Measurements from ENCODE around the gene ZNF155. TPM values are rescaled to one million over a fixed set of nuclear protein-coding genes. Genes with fewer than 3 reads are reported as not detected.

The ZNF155 gene
- total RNA-seq, 1 experiment from 2014 or later = 6.8 TPM

DNA sequence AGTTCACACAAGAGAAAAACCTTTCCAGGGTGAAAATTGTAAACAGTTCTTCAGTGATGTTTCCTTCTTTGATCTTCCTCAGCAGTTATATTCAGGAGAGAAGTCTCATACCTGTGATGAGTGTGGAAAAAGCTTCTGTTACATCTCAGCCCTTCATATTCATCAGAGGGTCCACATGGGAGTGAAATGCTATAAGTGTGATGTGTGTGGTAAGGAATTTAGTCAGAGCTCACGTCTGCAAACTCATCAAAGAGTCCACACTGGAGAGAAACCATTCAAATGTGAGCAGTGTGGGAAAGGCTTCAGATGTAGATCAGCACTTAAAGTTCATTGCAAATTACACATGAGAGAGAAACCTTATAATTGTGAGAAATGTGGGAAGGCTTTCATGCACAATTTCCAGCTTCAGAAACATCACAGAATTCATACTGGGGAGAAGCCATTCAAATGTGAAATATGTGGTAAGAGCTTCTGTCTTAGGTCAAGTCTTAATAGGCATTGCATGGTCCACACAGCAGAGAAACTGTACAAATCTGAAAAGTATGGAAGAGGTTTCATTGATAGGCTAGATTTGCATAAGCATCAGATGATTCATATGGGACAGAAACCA, 48.1 kb downstream of the ZNF155 start:
- CTCF ChIA-PET = interaction anchor here (0.6 kb wide), 1 partner anchor 512 kb away, joined by 3 read pairs; no protein-coding TSS in a partner anchor
- H3K4me3 Mint-ChIP-seq (ENCODE audit: low read depth, unreplicated experiment) = no peak overlapping the region
- H3K27me3 Mint-ChIP-seq (ENCODE audit: unreplicated experiment) = no peaks in the 10 kb centered on the region
- H3K36me3 Mint-ChIP-seq (ENCODE audit: insufficient read depth, unreplicated experiment) = peaks cover 10% of the 10 kb centered on the region
- H3K4me1 Mint-ChIP-seq (ENCODE audit: low read depth, unreplicated experiment) = no peaks in the 10 kb centered on the region
- peaks cover 28% of the 10 kb centered on the region for H3K9me3 Mint-ChIP-seq (ENCODE audit: low read depth, unreplicated experiment)
- BruUV-seq (replicated peaks) = no TSS peak
- no peak for TF ChIP-seq CTCF (IDR thresholded peaks at IDR 0.05; ENCODE audit: unreplicated experiment)
- intact Hi-C loops (cut with micrococcal nuclease; ENCODE audit: unreplicated experiment) = no loop called here
- DNase-seq = no peak
- H3K27ac Mint-ChIP-seq (ENCODE audit: unreplicated experiment) = no peak overlapping the region

GRCh38 chr19:44042147-44042546, 58.2 kb downstream of the ZNF155 start:
- H3K9me3 Mint-ChIP-seq (ENCODE audit: low read depth, unreplicated experiment) = peaks cover 12% of the 10 kb centered on the region
- no peaks in the 10 kb centered on the region for H3K27me3 Mint-ChIP-seq (ENCODE audit: unreplicated experiment)
- BruUV-seq (replicated peaks) = no TSS peak
- CTCF ChIA-PET = no interaction called here
- intact Hi-C loops (cut with micrococcal nuclease; ENCODE audit: unreplicated experiment) = no loop called here
- no peak for DNase-seq
- no peak overlapping the region for H3K4me3 Mint-ChIP-seq (ENCODE audit: low read depth, unreplicated experiment)
- H3K36me3 Mint-ChIP-seq (ENCODE audit: insufficient read depth, unreplicated experiment) = no peaks in the 10 kb centered on the region
- H3K4me1 Mint-ChIP-seq (ENCODE audit: low read depth, unreplicated experiment) = no peaks in the 10 kb centered on the region
- no peak overlapping the region for H3K27ac Mint-ChIP-seq (ENCODE audit: unreplicated experiment)
- no peak for TF ChIP-seq CTCF (IDR thresholded peaks at IDR 0.05; ENCODE audit: unreplicated experiment)

Other genes starting within 250 kb of the ZNF155 start
- gene SMG9, start 229.2 kb upstream of the ZNF155 start, total RNA-seq (2022) = 69.1 and 85.5 TPM in 2 replicates
- gene KCNN4, start 203.2 kb upstream of the ZNF155 start, total RNA-seq (2022) = 147 and 152 TPM in 2 replicates
- gene LYPD5, start 181.7 kb upstream of the ZNF155 start, total RNA-seq (2022) = 5.0 and 6.4 TPM in 2 replicates
- gene ZNF283, start 156.9 kb upstream of the ZNF155 start, total RNA-seq (2022) = 12.9 and 13.9 TPM in 2 replicates
- gene ZNF404, start 100.2 kb upstream of the ZNF155 start, total RNA-seq (2022) = 4.4 and 4.6 TPM in 2 replicates
- gene ZNF45, start 48.9 kb upstream of the ZNF155 start, total RNA-seq (2022) = 14.9 and 20.3 TPM in 2 replicates
- 6.3 and 8.3 TPM in 2 replicates for gene ZNF221, start 33.0 kb upstream of the ZNF155 start, total RNA-seq (2022)
- gene ZNF230, start 18.8 kb downstream of the ZNF155 start, total RNA-seq (2022) = 6.0 and 7.8 TPM in 2 replicates
- gene ZNF222, start 41.2 kb downstream of the ZNF155 start, total RNA-seq (2022) = 5.3 and 6.5 TPM in 2 replicates
- gene ZNF223, start 67.8 kb downstream of the ZNF155 start, total RNA-seq (2022) = 6.0 and 8.7 TPM in 2 replicates
- 4.7 and 5.6 TPM in 2 replicates for gene ZNF284, start 88.0 kb downstream of the ZNF155 start, total RNA-seq (2022)
- 34.4 and 41.8 TPM in 2 replicates for gene ZNF224, start 110.2 kb downstream of the ZNF155 start, total RNA-seq (2022)
- gene ZNF225, start 129.2 kb downstream of the ZNF155 start, total RNA-seq (2022) = 5.3 and 6.1 TPM in 2 replicates
- 14.8 and 16.2 TPM in 2 replicates for gene ZNF234, start 157.4 kb downstream of the ZNF155 start, total RNA-seq (2022)
- gene ZNF226, start 180.9 kb downstream of the ZNF155 start, total RNA-seq (2022) = 25.0 and 25.6 TPM in 2 replicates
- 27.4 and 29.4 TPM in 2 replicates for gene ZNF227, start 228.3 kb downstream of the ZNF155 start, total RNA-seq (2022)